Activated T-helper 17 cell treated with anti-CD3 and anti-CD28 coated beads, Interleukin-2, amount 50 U/mL, for 72 hours (primary cell): ENCODE data around the gene IPO8. TPM values are rescaled to one million over a fixed set of nuclear protein-coding genes. Genes with fewer than 3 reads are reported as not detected.

Source experiments
- ATAC-seq: fragments of 150-1000 bp; cut with Tn5 transposase; replicated peaks from 2 replicates; pipeline ENCODE4 v1.10.0; 2021; ENCODE audit warnings: mild to moderate bottlenecking, moderate library complexity
- H3K27ac Mint-ChIP-seq: one replicate; pipeline ENCODE4 v1.8.0; 2022; ENCODE audit warnings: mixed read lengths
- H3K27me3 Mint-ChIP-seq: one replicate; pipeline ENCODE4 v1.8.0; 2022; ENCODE audit warnings: mixed read lengths
- H3K36me3 Mint-ChIP-seq: one replicate; pipeline ENCODE4 v1.8.0; 2022; ENCODE audit warnings: low read depth, mild to moderate bottlenecking, mixed read lengths
- H3K4me1 Mint-ChIP-seq: one replicate; pipeline ENCODE4 v1.8.0; 2022; ENCODE audit warnings: mixed read lengths
- H3K4me3 Mint-ChIP-seq: one replicate; pipeline ENCODE4 v1.8.0; 2022; ENCODE audit warnings: mild to moderate bottlenecking, mixed read lengths
- H3K9me3 Mint-ChIP-seq: one replicate; pipeline ENCODE4 v1.8.0; 2022; ENCODE audit warnings: mixed read lengths
- total RNA-seq, 2 donors: library from RNA; stranded (reverse); gene quantifications; one replicate each; pipeline ENCODE4 v1.2.3, GENCODE V29; 2022

The IPO8 gene
- total RNA-seq, 2 donors from 2014 or later = 33.7 to 48.8 TPM

DNA sequence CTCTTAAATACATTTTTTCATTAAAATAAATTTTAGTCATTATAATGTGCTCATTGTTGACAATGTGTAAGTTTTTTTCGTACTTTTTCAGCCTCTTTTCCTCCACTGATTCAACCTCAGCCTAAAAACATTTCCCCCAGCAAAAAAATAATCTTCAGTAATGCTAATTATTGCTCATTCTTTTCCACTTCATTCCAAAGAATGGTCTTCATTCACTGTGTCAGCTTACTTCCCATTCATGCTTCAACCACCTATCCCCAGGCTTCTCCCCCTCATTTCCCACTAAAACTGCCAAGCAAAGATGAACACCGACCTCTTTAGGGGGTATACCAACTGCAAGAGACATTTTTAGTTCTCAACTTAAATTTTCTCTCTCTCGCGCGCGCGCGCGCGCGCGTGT is 2.7 kb upstream of the IPO8 start:
- peaks cover 6% of the 10 kb centered on the region for H3K4me1 Mint-ChIP-seq
- no peaks in the 10 kb centered on the region for H3K36me3 Mint-ChIP-seq
- H3K4me3 Mint-ChIP-seq = peak overlapping the region; percentile 1
- no peaks in the 10 kb centered on the region for H3K27me3 Mint-ChIP-seq
- no peak overlapping the region for H3K27ac Mint-ChIP-seq
- ATAC-seq = no peak
- H3K9me3 Mint-ChIP-seq = no peaks in the 10 kb centered on the region

DNA sequence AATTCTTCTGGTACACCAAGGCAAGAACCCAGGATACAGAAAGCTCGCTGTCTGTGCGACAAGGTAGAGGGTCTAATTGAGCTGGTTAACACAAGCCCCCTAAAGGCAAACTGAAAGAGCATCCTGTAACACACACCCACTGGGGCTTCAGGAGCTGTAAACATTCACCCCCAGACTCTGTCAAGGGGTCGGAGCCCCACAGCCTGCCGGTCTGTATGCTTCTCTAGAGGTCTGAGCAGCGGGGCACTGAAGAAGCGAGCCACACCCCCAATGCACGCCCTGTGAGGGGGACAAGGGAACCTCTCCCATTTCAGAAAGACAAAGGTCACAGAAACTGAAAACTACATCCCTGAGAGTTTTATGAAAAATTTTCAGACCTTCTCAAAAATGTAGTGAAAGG is 1.3 kb upstream of the IPO8 start:
- H3K9me3 Mint-ChIP-seq = no peaks in the 10 kb centered on the region
- no peak overlapping the region for H3K27ac Mint-ChIP-seq
- no peaks in the 10 kb centered on the region for H3K27me3 Mint-ChIP-seq
- H3K4me3 Mint-ChIP-seq = peak overlapping the region; percentile 92
- ATAC-seq = no peak
- H3K4me1 Mint-ChIP-seq = peaks cover 12% of the 10 kb centered on the region
- no peaks in the 10 kb centered on the region for H3K36me3 Mint-ChIP-seq

DNA sequence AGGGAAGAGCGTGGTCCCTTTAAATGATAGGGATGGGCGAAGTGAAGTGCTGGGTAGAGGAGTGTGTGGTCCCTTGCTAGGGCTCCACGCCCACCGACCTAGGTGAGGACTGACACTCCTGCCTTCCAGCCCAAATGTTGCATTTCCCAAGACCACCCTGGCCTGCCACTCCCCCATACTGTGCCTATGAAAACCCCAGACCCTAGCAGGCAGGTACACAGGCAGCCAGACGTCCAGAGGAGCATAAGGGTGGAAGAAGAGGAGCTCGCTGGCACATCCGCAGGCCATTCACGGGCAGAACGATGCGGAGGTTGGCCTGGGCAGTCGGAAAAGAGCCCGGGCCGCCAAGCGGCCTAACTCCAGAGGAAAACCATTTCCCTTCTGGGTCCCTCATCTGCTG is 817 bp upstream of the IPO8 start:
- H3K4me3 Mint-ChIP-seq = peak overlapping the region; percentile 92
- ATAC-seq = no peak

GRCh38 chr12:30696103-30696408 is 387 bp upstream of the IPO8 start:
- Mint-ChIP-seq H3K36me3 (no peaks in the 10 kb centered on the region), H3K9me3 (no peaks in the 10 kb centered on the region), H3K4me3 (peak overlapping the region; percentile 92), H3K27me3 (no peaks in the 10 kb centered on the region), H3K4me1 (peaks cover 12% of the 10 kb centered on the region), H3K27ac (peak overlapping the region; percentile 97)
- ATAC-seq = peak; percentile 37

More for the DNA sequence above, 817 bp upstream of the IPO8 start:
- Mint-ChIP-seq H3K36me3 (no peaks in the 10 kb centered on the region), H3K9me3 (no peaks in the 10 kb centered on the region), H3K4me1 (peaks cover 12% of the 10 kb centered on the region), H3K27me3 (no peaks in the 10 kb centered on the region), H3K27ac (peak overlapping the region; percentile 97)

GRCh38 chr12:30694412-30695198 is 1.1 kb downstream of the IPO8 start:
- Mint-ChIP-seq H3K9me3 (no peaks in the 10 kb centered on the region), H3K36me3 (peaks cover 10% of the 10 kb centered on the region), H3K27me3 (no peaks in the 10 kb centered on the region), H3K4me1 (peaks cover 12% of the 10 kb centered on the region), H3K27ac (peak overlapping the region; percentile 97), H3K4me3 (peak overlapping the region; percentile 92)
- ATAC-seq = peak; percentile 43

DNA sequence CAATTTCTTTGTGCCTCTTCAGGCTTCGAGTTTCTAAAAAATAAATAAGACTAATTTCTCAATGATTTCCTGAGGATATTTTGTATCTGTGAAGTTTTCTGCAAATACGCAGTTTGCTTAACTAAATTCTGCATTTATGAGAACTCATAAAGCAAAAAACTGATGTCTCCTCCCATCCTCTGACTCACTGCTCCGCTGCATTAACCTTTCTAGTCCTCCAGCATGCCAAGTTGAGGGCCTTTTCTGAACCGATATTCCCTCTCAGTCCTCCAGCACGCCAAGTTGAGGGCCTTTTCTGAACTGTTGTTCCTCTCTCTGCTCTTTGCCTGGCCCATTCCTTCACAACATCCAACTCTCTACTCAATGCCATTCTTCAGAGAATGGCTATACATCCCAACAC is 3.2 kb downstream of the IPO8 start:
- ATAC-seq = no peak

GRCh38 chr12:30691122-30691879 is 4.4 kb downstream of the IPO8 start:
- Mint-ChIP-seq H3K4me3 (no peak overlapping the region), H3K27me3 (no peaks in the 10 kb centered on the region), H3K36me3 (peaks cover 22% of the 10 kb centered on the region)

More for the DNA sequence above, 3.2 kb downstream of the IPO8 start:
- Mint-ChIP-seq H3K27me3 (no peaks in the 10 kb centered on the region), H3K4me1 (peaks cover 14% of the 10 kb centered on the region), H3K36me3 (peaks cover 21% of the 10 kb centered on the region), H3K4me3 (no peak overlapping the region), H3K27ac (no peak overlapping the region), H3K9me3 (no peaks in the 10 kb centered on the region)

DNA sequence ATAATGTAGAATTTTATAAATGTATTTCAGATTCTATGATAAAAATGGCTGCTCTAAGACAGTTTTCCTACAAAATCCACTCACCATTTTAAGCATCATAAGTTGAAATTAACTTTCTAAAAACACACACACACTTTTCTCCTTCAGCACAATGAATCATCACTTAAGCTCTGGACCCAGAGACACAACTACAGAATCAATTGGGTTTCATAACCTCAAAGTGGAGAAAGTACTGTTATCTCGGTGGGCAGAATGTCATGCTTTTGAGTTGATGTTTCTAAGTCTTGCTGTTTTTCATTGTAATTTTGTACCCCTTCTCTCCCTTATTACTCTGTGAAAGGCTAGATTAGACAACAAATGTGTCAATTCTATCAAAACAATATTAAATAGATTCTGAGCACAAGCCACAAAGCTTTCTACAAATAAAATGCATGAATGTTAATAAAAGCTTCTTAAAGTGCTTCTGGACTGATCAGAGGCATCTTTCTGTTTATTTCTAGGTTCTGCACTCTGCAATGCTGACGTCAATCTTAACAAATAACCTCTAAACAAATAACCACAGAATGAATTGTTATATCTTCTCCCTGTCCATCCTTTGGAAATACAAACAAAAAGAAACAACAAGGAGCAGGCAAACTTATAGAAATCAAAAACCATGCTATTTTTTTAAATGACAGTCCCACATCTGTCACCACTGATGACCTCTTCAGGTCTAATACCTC is 8.2 kb downstream of the IPO8 start:
- ATAC-seq = no peak
- Mint-ChIP-seq H3K9me3 (no peaks in the 10 kb centered on the region), H3K36me3 (peaks cover 61% of the 10 kb centered on the region), H3K4me1 (peaks cover 6% of the 10 kb centered on the region), H3K4me3 (no peak overlapping the region), H3K27me3 (no peaks in the 10 kb centered on the region), H3K27ac (no peak overlapping the region)

More at GRCh38 chr12:30691122-30691879, 4.4 kb downstream of the IPO8 start:
- Mint-ChIP-seq H3K27ac (no peak overlapping the region), H3K9me3 (no peaks in the 10 kb centered on the region), H3K4me1 (peaks cover 17% of the 10 kb centered on the region)
- ATAC-seq = no peak

GRCh38 chr12:30679241-30679640 is 16.4 kb downstream of the IPO8 start:
- ATAC-seq = no peak
- Mint-ChIP-seq H3K27ac (no peak overlapping the region), H3K9me3 (no peaks in the 10 kb centered on the region), H3K4me3 (no peak overlapping the region), H3K36me3 (peaks cover 92% of the 10 kb centered on the region), H3K4me1 (no peaks in the 10 kb centered on the region), H3K27me3 (no peaks in the 10 kb centered on the region)

DNA sequence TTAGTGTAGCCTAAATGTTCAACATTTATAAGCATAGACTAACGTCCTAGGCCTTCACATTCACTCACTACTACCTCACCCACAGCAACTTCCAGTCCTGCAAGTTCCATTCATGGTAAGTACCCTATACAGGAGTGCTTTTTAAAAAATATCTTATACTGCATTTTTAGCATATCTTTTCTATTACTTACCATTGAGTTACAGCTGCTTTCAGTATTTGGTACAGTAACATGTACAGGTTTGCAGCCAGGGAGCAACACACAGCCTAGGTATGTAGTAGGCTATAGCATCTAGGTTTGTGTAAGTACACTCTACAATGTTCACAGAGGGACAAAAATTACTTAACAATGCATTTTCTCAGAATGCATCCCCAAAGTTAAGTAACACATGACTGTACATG is 17.4 kb downstream of the IPO8 start:
- Mint-ChIP-seq H3K36me3 (peaks cover 92% of the 10 kb centered on the region), H3K27ac (no peak overlapping the region), H3K4me1 (no peaks in the 10 kb centered on the region), H3K27me3 (no peaks in the 10 kb centered on the region), H3K9me3 (no peaks in the 10 kb centered on the region), H3K4me3 (no peak overlapping the region)
- no peak for ATAC-seq

DNA sequence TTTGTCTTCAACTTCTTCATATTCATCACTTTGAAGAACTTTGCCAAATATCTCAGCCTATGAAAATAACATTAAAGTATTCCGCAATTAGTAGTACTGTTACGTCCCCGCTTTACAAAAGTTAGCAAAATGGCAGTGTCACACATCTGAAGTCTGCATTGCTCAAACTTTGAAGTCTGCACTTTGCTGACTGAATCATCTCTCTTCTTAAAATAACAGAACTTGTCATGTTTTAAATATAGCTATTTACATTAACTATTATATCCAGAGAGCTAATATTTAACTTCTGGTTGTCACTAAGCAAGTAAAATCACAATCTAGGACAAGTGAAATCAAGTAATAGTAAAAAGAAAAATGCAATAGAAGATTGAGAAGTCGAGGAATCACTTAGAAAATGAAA is 34.5 kb downstream of the IPO8 start:
- H3K36me3 Mint-ChIP-seq = peaks cover 90% of the 10 kb centered on the region
- H3K27me3 Mint-ChIP-seq = no peaks in the 10 kb centered on the region
- no peaks in the 10 kb centered on the region for H3K9me3 Mint-ChIP-seq
- ATAC-seq = no peak
- H3K27ac Mint-ChIP-seq = no peak overlapping the region
- no peaks in the 10 kb centered on the region for H3K4me1 Mint-ChIP-seq
- H3K4me3 Mint-ChIP-seq = no peak overlapping the region

GRCh38 chr12:30652034-30652696 is 43.5 kb downstream of the IPO8 start:
- Mint-ChIP-seq H3K4me1 (peaks cover 7% of the 10 kb centered on the region), H3K27ac (no peak overlapping the region)

DNA sequence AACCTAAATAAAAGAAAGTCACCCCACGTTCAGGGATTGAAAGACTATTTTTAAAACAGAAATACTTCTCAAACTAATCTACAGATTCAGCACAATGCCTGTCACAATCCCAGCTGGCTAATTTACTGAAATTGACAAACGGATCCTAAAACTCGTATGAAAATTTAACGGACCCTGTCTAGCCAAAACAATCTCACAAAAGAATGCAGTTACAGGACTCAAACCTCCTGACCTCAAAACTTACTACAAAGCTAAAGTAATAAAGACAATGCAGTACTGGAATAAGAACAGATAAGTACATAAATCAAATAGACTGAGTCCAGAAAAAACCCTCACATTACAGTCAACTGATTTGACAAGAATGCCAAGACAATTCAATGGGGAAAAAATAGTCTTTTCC is 48.8 kb downstream of the IPO8 start:
- Mint-ChIP-seq H3K27me3 (no peaks in the 10 kb centered on the region), H3K36me3 (peaks cover 74% of the 10 kb centered on the region), H3K27ac (no peak overlapping the region), H3K4me1 (peaks cover under 1% of the 10 kb centered on the region), H3K4me3 (no peak overlapping the region), H3K9me3 (no peaks in the 10 kb centered on the region)
- ATAC-seq = no peak

More at GRCh38 chr12:30652034-30652696, 43.5 kb downstream of the IPO8 start:
- H3K27me3 Mint-ChIP-seq = no peaks in the 10 kb centered on the region
- no peaks in the 10 kb centered on the region for H3K9me3 Mint-ChIP-seq
- peaks cover 65% of the 10 kb centered on the region for H3K36me3 Mint-ChIP-seq
- H3K4me3 Mint-ChIP-seq = no peak overlapping the region
- peak; percentile 82 for ATAC-seq

DNA sequence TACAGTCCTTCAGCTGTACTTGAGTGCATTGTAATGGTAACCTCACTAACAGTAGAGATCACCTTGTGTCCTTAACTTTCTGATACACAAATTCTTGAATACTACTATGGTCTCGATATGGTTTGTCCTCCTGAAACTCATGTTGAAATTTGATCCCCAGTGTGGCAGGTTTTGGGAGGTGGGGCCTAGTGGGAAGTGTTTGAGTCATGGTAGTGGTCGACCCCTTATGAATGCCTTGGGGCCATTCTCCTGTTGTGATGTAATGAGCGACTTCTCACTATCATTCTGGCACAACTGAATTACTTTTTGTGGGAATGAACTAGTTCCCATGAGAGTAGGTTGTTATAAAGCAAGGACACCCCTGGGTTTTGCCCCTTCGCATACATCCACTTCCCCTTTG is 52.3 kb downstream of the IPO8 start:
- Mint-ChIP-seq H3K36me3 (peaks cover 82% of the 10 kb centered on the region), H3K27me3 (no peaks in the 10 kb centered on the region), H3K9me3 (no peaks in the 10 kb centered on the region), H3K27ac (no peak overlapping the region), H3K4me1 (no peaks in the 10 kb centered on the region), H3K4me3 (no peak overlapping the region)
- ATAC-seq = no peak
